ENCODE results near the gene TNNI2. TPM values are rescaled to one million over a fixed set of nuclear protein-coding genes. Genes with fewer than 3 reads are reported as not detected.
"Not testable (repeated sequence)": the region's sequence is repeated elsewhere in the genome, so short reads cannot be mapped to it uniquely, and the experiment has no call there.

The TNNI2 gene
- total and polyA plus RNA-seq, 2 donors (not counting 1 experiment from before 2014, with no cell fraction given): not detected

DNA sequence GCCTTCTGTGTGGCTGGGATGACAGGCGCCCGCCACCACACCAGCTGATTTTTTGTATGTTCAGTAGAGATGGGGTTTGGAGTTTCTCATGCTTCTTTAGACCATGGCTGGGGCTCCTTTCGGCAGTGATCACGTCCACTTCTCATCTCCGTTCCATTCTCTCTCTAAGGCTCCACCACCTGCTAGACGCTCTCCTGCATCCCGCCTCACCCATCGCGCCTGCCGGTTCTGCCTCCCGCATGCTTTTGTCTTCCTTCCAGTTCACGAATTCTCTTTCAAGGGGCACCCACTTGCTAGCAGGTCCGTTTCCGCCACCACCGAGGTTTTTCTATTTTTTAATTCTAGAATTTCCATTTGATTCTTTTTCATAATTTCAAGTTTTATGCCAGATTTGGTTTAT is 26.0 kb upstream of the TNNI2 start:
- Histone ChIP-seq H3K27ac (ENCODE audit: insufficient read depth, low read length) (no peak overlapping the region), H3K36me3 (ENCODE audit: control insufficient read depth, insufficient read depth, low read length) (no peaks in the 10 kb centered on the region), H2AFZ (ENCODE audit: low read length) (no peak overlapping the region), H3K4me1 (ENCODE audit: control insufficient read depth, extremely low read depth, insufficient read depth, low read length) (no peaks in the 10 kb centered on the region), H3K27me3 (ENCODE audit: control insufficient read depth, insufficient read depth, low read length) (peaks cover 4% of the 10 kb centered on the region), H3K79me2 (ENCODE audit: control insufficient read depth, insufficient read depth, low read length) (no peaks in the 10 kb centered on the region), H4K20me1 (ENCODE audit: control insufficient read depth, extremely low read depth, insufficient read depth, low read length) (no peaks in the 10 kb centered on the region), H3K9me3 (ENCODE audit: control insufficient read depth, insufficient read depth, low read depth, low read length) (no peaks in the 10 kb centered on the region), H3K4me3 (replicated peaks in 1 of 4; ENCODE audit: control extremely low read depth in 1 of 4, insufficient read depth in 1 of 4, low read depth in 3 of 4, low read length in 4 of 4) (no peak overlapping the region), H3K4me2 (ENCODE audit: extremely low read depth, insufficient read depth, low read length) (no peak overlapping the region), H3K9ac (ENCODE audit: insufficient read depth, low read length) (no peak overlapping the region)
- TF ChIP-seq EZH2 (IDR thresholded peaks at IDR 0.05; ENCODE audit: low read length, missing control alignments): no peak
- TF ChIP-seq, protein P1, sequence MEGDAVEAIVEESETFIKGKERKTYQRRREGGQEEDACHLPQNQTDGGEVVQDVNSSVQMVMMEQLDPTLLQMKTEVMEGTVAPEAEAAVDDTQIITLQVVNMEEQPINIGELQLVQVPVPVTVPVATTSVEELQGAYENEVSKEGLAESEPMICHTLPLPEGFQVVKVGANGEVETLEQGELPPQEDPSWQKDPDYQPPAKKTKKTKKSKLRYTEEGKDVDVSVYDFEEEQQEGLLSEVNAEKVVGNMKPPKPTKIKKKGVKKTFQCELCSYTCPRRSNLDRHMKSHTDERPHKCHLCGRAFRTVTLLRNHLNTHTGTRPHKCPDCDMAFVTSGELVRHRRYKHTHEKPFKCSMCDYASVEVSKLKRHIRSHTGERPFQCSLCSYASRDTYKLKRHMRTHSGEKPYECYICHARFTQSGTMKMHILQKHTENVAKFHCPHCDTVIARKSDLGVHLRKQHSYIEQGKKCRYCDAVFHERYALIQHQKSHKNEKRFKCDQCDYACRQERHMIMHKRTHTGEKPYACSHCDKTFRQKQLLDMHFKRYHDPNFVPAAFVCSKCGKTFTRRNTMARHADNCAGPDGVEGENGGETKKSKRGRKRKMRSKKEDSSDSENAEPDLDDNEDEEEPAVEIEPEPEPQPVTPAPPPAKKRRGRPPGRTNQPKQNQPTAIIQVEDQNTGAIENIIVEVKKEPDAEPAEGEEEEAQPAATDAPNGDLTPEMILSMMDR (conservative IDR thresholded peaks at IDR 0.05 in 1 of 2, IDR thresholded peaks at IDR 0.05 in 1 of 2; ENCODE audit: low read depth in 1 of 2, low read length in 2 of 2): no peak
- DNase-seq (ENCODE audit: low read depth in 2 of 2): no peak

DNA sequence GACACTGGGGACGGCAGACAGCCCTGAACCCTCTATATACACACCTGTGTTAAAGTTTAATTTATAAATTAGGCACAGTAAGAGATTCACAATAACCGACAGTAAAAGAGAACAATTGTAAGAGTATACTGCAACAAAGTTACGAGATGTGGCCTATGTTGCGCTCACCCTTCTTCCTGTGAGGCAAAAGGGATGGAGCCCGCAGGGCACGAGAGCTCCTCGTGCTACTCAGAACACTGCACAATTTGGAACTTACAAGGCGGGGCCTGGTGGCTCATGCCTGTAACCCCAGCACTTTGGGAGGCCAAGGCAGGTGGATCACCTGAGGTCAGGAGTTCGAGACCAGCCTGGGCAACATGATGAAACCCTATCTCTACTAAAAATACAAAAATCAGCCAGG is 25.4 kb upstream of the TNNI2 start:
- not testable (repeated sequence) for H3K9me3 ChIP-seq (ENCODE audit: control insufficient read depth, insufficient read depth, low read depth, low read length); H3K79me2 ChIP-seq (ENCODE audit: control insufficient read depth, insufficient read depth, low read length); H3K27ac ChIP-seq (ENCODE audit: insufficient read depth, low read length); H3K27me3 ChIP-seq (ENCODE audit: control insufficient read depth, insufficient read depth, low read length); DNase-seq (ENCODE audit: low read depth in 2 of 2); H3K4me3 ChIP-seq (replicated peaks in 1 of 4; ENCODE audit: control extremely low read depth in 1 of 4, insufficient read depth in 1 of 4, low read depth in 3 of 4, low read length in 4 of 4); H4K20me1 ChIP-seq (ENCODE audit: control insufficient read depth, extremely low read depth, insufficient read depth, low read length); H3K4me2 ChIP-seq (ENCODE audit: extremely low read depth, insufficient read depth, low read length); H2AFZ ChIP-seq (ENCODE audit: low read length); H3K4me1 ChIP-seq (ENCODE audit: control insufficient read depth, extremely low read depth, insufficient read depth, low read length); H3K36me3 ChIP-seq (ENCODE audit: control insufficient read depth, insufficient read depth, low read length); H3K9ac ChIP-seq (ENCODE audit: insufficient read depth, low read length)

DNA sequence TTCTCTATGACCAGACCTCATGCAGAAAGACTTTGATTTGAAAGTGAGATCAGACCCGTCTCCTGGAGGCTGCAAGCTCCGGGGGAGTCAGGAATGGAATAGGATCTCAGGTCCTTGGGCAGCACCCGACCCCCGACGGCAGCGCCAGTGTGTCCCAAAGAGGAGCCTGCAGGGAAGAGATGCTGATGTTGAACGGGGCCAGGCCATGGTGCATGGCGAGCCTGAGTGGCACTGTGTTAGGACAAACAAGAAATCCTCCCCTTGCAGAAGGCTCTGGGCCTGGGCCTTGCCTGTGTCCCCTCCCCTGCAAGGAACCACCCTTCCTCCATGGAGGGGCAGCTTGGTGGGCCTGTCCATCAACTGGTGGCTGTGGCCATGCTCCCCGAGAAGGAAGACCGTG is 24.1 kb upstream of the TNNI2 start:
- H3K4me3 ChIP-seq (replicated peaks in 1 of 4; ENCODE audit: control extremely low read depth in 1 of 4, insufficient read depth in 1 of 4, low read depth in 3 of 4, low read length in 4 of 4): no peak overlapping the region
- H3K4me1 ChIP-seq (ENCODE audit: control insufficient read depth, extremely low read depth, insufficient read depth, low read length): no peaks in the 10 kb centered on the region
- H3K9ac ChIP-seq (ENCODE audit: insufficient read depth, low read length): no peak overlapping the region
- no peaks in the 10 kb centered on the region for H3K9me3 ChIP-seq (ENCODE audit: control insufficient read depth, insufficient read depth, low read depth, low read length)
- H4K20me1 ChIP-seq (ENCODE audit: control insufficient read depth, extremely low read depth, insufficient read depth, low read length): no peaks in the 10 kb centered on the region
- H3K27ac ChIP-seq (ENCODE audit: insufficient read depth, low read length): no peak overlapping the region
- peaks cover 4% of the 10 kb centered on the region for H3K27me3 ChIP-seq (ENCODE audit: control insufficient read depth, insufficient read depth, low read length)
- H2AFZ ChIP-seq (ENCODE audit: low read length): no peak overlapping the region
- H3K36me3 ChIP-seq (ENCODE audit: control insufficient read depth, insufficient read depth, low read length): no peaks in the 10 kb centered on the region
- H3K4me2 ChIP-seq (ENCODE audit: extremely low read depth, insufficient read depth, low read length): no peak overlapping the region
- TF ChIP-seq, protein P1 (conservative IDR thresholded peaks at IDR 0.05 in 1 of 2, IDR thresholded peaks at IDR 0.05 in 1 of 2; ENCODE audit: low read depth in 1 of 2, low read length in 2 of 2): no peak
- TF ChIP-seq EZH2 (IDR thresholded peaks at IDR 0.05; ENCODE audit: low read length, missing control alignments): no peak
- H3K79me2 ChIP-seq (ENCODE audit: control insufficient read depth, insufficient read depth, low read length): no peaks in the 10 kb centered on the region
- no peak for DNase-seq (ENCODE audit: low read depth in 2 of 2)
